HEK293T (cell line): ENCODE data around the gene ZNF254.
"Not testable (repeated sequence)": the region's sequence is repeated elsewhere in the genome, so short reads cannot be mapped to it uniquely, and the experiment has no call there.

Experiments
- CTCF ChIA-PET: fragments of 350-600 bp; formaldehyde crosslinking; extraction: SDS; loops from one replicate; lab custom pipeline; 2021; ENCODE audit warnings: antibody characterized with exemption, inconsistent platforms; lab: Yijun Ruan, JAX
- POLR2A ChIA-PET: fragments of 350-600 bp; formaldehyde crosslinking; extraction: SDS; loops from one replicate; lab custom pipeline; 2020; ENCODE audit warnings: antibody characterized with exemption, inconsistent platforms; lab: Yijun Ruan, JAX
- DNase-seq: peaks from one replicate; pipeline ENCODE4 v3.0.0; 2012; ENCODE audit warnings: mixed read lengths; ENCODE audit errors: extremely low spot score
- ARNT ChIP-seq: fragments of 450-650 bp; IDR thresholded peaks from 2 replicates; pipeline ENCODE4 v1.6.1; 2017; ENCODE audit warnings: mild to moderate bottlenecking
- BHLHE40 ChIP-seq: fragments of 450-650 bp; IDR thresholded peaks from 2 replicates; pipeline ENCODE4 v1.6.1; 2016; ENCODE audit warnings: mild to moderate bottlenecking, moderate library complexity, borderline replicate concordance
- CTBP1 ChIP-seq: fragments of 450-650 bp; IDR thresholded peaks from 2 replicates; pipeline ENCODE4 v1.6.1; 2016; ENCODE audit warnings: borderline replicate concordance
- ELF4 ChIP-seq: fragments of 450-650 bp; IDR thresholded peaks from 2 replicates; pipeline ENCODE4 v1.6.1; 2017; ENCODE audit warnings: antibody characterized with exemption
- FOXA1 ChIP-seq: fragments of 450-650 bp; IDR thresholded peaks from 2 replicates; pipeline ENCODE4 v1.6.1; 2016; ENCODE audit warnings: mild to moderate bottlenecking
- FOXK2 ChIP-seq: fragments of 450-650 bp; IDR thresholded peaks from 2 replicates; pipeline ENCODE4 v1.6.1; 2016; ENCODE audit warnings: mild to moderate bottlenecking
- FOXM1 ChIP-seq: fragments of 450-650 bp; IDR thresholded peaks from 2 replicates; pipeline ENCODE4 v1.6.1; 2017; ENCODE audit warnings: mild to moderate bottlenecking, borderline replicate concordance
- HDGF ChIP-seq: fragments of 450-650 bp; IDR thresholded peaks from 2 replicates; pipeline ENCODE4 v1.6.1; 2017; ENCODE audit warnings: antibody characterized with exemption, borderline replicate concordance
- L3MBTL2 ChIP-seq: fragments of 450-650 bp; conservative IDR thresholded peaks from 2 replicates; pipeline ENCODE4 v1.6.1; 2016; ENCODE audit warnings: mild to moderate bottlenecking
- LEF1 ChIP-seq: fragments of 450-650 bp; IDR thresholded peaks from 2 replicates; pipeline ENCODE4 v1.6.1; 2017; ENCODE audit warnings: mild to moderate bottlenecking, borderline replicate concordance
- NFRKB ChIP-seq: fragments of 450-650 bp; IDR thresholded peaks from 2 replicates; pipeline ENCODE4 v1.6.1; 2016; ENCODE audit warnings: mild to moderate bottlenecking, moderate library complexity
- PKNOX1 ChIP-seq: fragments of 450-650 bp; IDR thresholded peaks from 2 replicates; pipeline ENCODE4 v1.6.1; 2016
- SP1 ChIP-seq: fragments of 450-650 bp; IDR thresholded peaks from 2 replicates; pipeline ENCODE4 v1.6.1; 2017
- SUZ12 ChIP-seq: fragments of 450-650 bp; IDR thresholded peaks from 2 replicates; pipeline ENCODE4 v1.6.1; 2016; ENCODE audit warnings: mild to moderate bottlenecking
- TARDBP ChIP-seq: fragments of 450-650 bp; IDR thresholded peaks from 2 replicates; pipeline ENCODE4 v1.6.1; 2016
- ZNF384 ChIP-seq: fragments of 450-650 bp; IDR thresholded peaks from 2 replicates; pipeline ENCODE4 v1.6.1; 2016

The ZNF254 gene

DNA sequence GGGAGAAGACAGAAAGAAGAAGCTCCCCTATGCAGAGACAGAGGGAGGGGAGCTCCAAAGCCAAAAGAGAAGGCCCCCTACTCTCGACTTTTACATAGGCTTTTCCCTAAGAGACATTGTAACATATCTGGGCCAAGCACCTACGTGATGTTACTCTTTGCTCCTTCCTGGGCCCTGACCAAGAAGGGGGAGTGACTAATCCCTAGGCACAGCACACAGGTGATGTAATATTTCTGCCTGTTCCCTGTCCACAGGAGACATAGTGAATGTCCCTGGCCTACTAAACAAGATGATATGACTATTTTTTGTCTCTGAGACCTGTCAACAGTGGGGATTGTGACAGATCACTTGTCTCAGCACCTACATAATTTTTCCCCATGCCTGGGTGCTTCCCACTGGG, 15.9 kb upstream of the ZNF254 start:
- TF ChIP-seq FOXK2 (no peak), SUZ12 (no peak), ARNT (no peak), NFRKB (no peak), LEF1 (no peak), FOXA1 (no peak), L3MBTL2 (no peak), ELF4 (no peak), BHLHE40 (no peak), SP1 (no peak), ZNF384 (no peak), FOXM1 (no peak), TARDBP (no peak), PKNOX1 (no peak), CTBP1 (no peak), HDGF (no peak)
- ChIA-PET CTCF (no interaction called here), POLR2A (no interaction called here)
- DNase-seq, result no peak

GRCh38 chr19:24072720-24073119, 14.3 kb upstream of the ZNF254 start:
- TF ChIP-seq ELF4, result no peak
- TF ChIP-seq LEF1, result no peak
- TF ChIP-seq BHLHE40, result no peak
- TF ChIP-seq NFRKB, result no peak
- no peak for TF ChIP-seq SUZ12
- TF ChIP-seq ZNF384, result no peak
- no peak for TF ChIP-seq HDGF
- no peak for TF ChIP-seq FOXK2
- TF ChIP-seq CTBP1, result no peak
- no peak for TF ChIP-seq FOXA1
- no peak for TF ChIP-seq L3MBTL2
- no peak for TF ChIP-seq SP1
- no peak for TF ChIP-seq ARNT
- no peak for TF ChIP-seq PKNOX1
- no peak for TF ChIP-seq TARDBP
- ChIA-PET POLR2A (no interaction called here), CTCF (no interaction called here)
- DNase-seq, result no peak

DNA sequence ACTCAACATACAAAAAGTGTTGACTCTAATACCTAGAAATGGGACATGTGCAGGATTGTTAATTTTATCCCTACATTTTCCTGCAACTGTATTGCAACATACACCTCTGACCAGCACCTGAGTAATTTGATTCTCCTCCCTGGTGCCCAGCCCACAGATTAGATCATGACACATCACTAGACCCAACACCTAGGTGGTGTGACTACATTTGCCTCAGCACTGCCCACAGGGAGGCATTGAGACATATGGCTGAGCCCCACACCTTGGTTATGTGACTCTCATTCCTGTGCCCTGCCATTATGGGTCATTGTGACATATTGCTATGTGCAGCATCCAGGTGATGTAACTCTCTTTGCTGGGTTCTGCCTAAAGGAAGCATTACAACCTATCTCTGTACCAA, 13.2 kb upstream of the ZNF254 start:
- CTCF ChIA-PET, result no interaction called here
- TF ChIP-seq TARDBP (no peak), ARNT (no peak), ELF4 (no peak), FOXK2 (no peak), CTBP1 (no peak), SUZ12 (no peak), L3MBTL2 (no peak), FOXA1 (no peak), ZNF384 (no peak), PKNOX1 (no peak), FOXM1 (no peak), HDGF (no peak), NFRKB (no peak), SP1 (no peak)
- POLR2A ChIA-PET, result no interaction called here
- DNase-seq, result no peak

DNA sequence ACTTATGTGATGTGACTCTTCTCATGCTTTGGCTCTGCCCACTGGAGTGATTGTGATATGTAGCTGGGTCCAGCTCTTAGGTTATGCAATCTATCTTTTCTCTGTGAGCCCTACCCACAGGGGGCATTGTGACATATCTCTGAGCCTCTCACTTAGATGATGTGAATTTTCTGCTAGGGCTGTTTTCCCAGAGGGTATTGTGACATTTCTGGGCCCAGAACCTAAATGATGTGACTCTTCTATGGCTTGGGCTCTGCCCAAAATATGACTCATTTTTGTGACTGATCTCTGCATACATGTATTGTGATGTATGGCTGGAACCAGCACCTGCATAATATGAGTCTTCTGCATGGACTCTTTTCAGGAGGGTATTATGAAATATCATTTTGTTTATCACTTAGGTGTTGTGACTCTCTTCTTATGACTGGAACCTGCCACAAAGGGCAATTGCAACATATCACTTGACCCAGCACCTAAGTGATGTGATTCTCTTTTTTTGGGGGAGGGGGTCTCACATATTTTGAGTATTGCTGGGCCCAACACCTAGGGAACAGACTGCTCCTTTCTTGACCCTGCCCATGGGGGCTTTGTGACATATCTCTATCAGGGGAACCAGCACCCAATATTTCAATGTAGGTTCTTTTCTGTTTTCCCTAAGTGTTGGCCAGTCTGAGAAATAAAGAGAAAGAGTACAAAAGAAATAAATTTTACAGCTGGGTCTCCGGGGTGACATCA, 12.1 kb upstream of the ZNF254 start:
- CTCF ChIA-PET, result no interaction called here
- TF ChIP-seq FOXA1, result no peak
- no peak for TF ChIP-seq ARNT
- no peak for TF ChIP-seq SP1
- TF ChIP-seq HDGF, result no peak
- TF ChIP-seq SUZ12, result no peak
- no peak for TF ChIP-seq ELF4
- no peak for TF ChIP-seq LEF1
- no peak for TF ChIP-seq CTBP1
- no peak for TF ChIP-seq TARDBP
- TF ChIP-seq ZNF384, result no peak
- POLR2A ChIA-PET, result no interaction called here
- no peak for DNase-seq

DNA sequence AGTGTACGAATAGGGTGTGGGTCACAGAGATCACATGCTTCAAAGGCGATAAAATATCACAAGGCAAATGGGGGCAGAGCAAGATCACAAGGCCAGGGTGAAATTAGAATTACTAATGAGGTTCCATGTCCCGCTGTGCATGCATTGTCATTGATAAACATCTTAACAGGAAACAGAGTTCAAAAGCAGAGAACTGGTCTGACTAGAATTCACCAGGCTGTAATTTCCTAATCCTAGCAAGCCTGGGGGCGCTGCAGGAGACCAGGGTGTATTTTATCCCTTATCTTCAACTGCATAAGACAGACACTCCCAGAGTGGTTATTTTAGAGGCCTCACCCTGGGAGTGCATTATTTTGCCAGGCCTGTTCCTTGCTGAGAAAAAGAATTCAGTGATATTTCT, 11.5 kb upstream of the ZNF254 start:
- CTCF ChIA-PET, DNase-seq, POLR2A ChIA-PET: not testable (repeated sequence)

- TF ChIP-seq FOXA1 (no peak), PKNOX1 (no peak), LEF1 (no peak), FOXM1 (no peak), ZNF384 (no peak)
- DNase-seq, result no peak
- ChIA-PET CTCF (no interaction called here), POLR2A (no interaction called here)
These were observed 8.3 kb upstream of the ZNF254 start for GRCh38 chr19:24078680-24079079.
